Activated naive CD8-positive, alpha-beta T cell (primary cell): ENCODE data around the gene TIPRL.

Source experiments
- H3K27ac Mint-ChIP-seq: one replicate; pipeline ENCODE4 v1.8.0; 2021; ENCODE audit warnings: mixed read lengths
- H3K27me3 Mint-ChIP-seq: one replicate; pipeline ENCODE4 v1.8.0; 2021; ENCODE audit warnings: mixed read lengths
- H3K36me3 Mint-ChIP-seq: one replicate; pipeline ENCODE4 v1.8.0; 2021; ENCODE audit warnings: mixed read lengths
- H3K4me1 Mint-ChIP-seq: one replicate; pipeline ENCODE4 v1.8.0; 2021; ENCODE audit warnings: low read depth, mixed read lengths
- H3K4me3 Mint-ChIP-seq: one replicate; pipeline ENCODE4 v1.8.0; 2021; ENCODE audit warnings: mild to moderate bottlenecking, mixed read lengths
- H3K9me3 Mint-ChIP-seq: one replicate; pipeline ENCODE4 v1.8.0; 2021; ENCODE audit warnings: low read depth, mixed read lengths

TIPRL gene

GRCh38 chr1:168178638-168179437 lies at the start of gene TIPRL:
Gene TIPRL (plus strand): TSS chr1:168178962. CDS start chr1:168179078, 116 bp downstream.
- Mint-ChIP-seq H3K4me3 (no peak within 1 kb of the TSS), H3K27ac (no peak within 1 kb of the TSS), H3K9me3 (no peaks in the 10 kb centered on the region), H3K36me3 (peaks cover 1% of the 10 kb centered on the region), H3K27me3 (peaks cover under 1% of the 10 kb centered on the region), H3K4me1 (peaks cover 14% of the 10 kb centered on the region)

DNA sequence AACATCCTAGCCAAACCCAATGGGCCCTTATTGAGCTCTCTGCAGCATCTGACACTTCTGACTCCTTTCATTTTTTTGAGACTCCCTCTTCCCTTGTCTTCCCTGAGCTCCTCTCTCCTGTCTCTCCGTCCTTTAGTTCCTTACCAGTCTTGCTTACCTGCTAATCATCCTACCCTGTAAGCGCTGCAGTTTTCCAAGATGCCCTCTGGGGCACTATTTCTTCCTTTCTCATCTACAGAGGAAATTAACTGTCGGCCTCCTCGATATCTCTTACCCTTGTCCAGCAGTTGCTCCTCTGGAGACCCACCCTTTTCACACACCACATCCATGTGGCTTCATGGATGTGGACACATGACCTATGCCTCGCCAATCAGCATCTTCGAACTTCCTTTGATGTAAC lies 48.8 kb upstream of the TIPRL start:
- peaks cover 37% of the 10 kb centered on the region for H3K27me3 Mint-ChIP-seq

DNA sequence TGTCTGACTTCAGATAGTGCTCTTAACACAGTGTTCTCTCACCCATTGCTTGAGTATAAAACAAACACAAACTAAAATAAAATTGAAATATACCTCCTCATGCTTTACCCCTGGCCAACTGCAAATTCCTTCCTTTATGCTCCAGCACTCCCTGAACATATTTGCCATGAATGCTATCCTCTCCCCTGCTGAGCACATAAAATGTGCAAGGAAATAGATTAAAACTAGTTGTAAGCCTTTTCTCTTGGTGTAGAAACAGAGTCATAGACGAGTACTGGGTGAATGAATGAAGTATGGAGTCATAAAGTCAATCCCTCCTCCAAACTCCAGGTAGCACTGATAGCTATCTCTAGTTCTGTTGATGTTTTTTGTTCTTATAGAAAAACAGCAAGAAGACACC lies 44.6 kb upstream of the TIPRL start:
- Mint-ChIP-seq H3K27ac (no peak overlapping the region), H3K4me1 (peaks cover 24% of the 10 kb centered on the region), H3K4me3 (no peak overlapping the region), H3K36me3 (no peaks in the 10 kb centered on the region), H3K9me3 (no peaks in the 10 kb centered on the region), H3K27me3 (peaks cover 40% of the 10 kb centered on the region)

More for the DNA sequence above, 48.8 kb upstream of the TIPRL start:
- H3K9me3 Mint-ChIP-seq, result no peaks in the 10 kb centered on the region
- no peak overlapping the region for H3K27ac Mint-ChIP-seq
- H3K4me1 Mint-ChIP-seq, result no peaks in the 10 kb centered on the region
- no peaks in the 10 kb centered on the region for H3K36me3 Mint-ChIP-seq
- no peak overlapping the region for H3K4me3 Mint-ChIP-seq

DNA sequence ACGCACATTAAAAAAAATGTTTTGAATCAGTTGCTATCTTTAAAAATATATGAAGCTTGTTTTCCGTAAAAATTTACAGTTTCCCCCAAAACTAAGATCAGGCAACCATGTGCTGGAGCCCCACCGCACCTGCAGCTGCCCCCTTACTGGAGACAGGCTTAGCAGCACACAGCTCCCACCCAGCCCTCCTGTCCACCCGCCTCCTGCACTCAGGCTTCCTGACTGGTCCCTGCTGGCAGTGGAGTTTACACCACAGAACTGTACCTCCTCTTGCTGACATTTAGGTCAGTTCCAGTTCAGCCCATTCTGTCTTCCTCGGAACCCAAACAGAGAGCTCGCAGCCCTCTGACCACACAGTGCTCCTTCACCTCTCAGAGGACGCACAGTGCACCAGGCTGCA lies 44.1 kb upstream of the TIPRL start:
- Mint-ChIP-seq H3K27me3 (peaks cover 38% of the 10 kb centered on the region), H3K9me3 (no peaks in the 10 kb centered on the region), H3K27ac (no peak overlapping the region), H3K36me3 (no peaks in the 10 kb centered on the region), H3K4me3 (peak overlapping the region; percentile 86), H3K4me1 (peaks cover 24% of the 10 kb centered on the region)

DNA sequence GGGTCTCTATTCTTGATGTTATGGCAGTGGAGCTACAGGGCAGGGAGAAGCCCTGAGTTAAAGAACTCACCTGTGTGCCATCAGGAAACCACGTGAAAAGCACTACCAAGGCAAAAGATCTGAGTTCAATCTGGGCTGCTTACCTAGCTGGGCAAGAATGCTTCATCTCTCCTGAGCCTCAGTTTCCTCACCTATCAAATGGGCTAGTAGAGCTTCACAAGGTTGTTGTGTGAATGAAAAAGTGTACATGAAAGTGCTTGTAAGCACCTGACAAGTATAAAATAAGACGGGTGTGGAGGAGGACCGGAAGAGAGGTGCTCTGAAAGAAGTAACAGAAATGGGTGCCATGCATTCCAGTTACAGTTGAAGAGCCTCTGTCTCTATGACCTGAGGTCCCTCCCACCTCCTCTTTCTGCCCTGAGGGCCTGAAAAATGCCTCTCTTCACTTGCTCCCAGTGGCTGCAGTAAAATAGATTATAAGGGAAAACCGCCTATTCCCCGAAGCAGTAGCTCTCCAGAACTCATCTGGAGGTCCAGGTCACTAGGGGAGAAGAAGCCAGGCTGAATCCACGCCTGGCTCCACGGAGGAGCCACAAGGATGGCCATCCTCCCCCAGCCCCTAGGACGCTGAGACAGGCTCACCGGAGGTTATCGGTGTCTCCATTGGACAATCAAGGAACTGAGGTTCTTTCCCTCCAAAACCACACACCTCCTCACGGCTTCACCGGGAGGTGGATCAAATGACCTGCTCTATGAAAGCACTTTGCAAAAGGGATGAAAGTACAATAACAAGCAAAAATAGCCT lies 43.4 kb upstream of the TIPRL start:
- no peak overlapping the region for H3K27ac Mint-ChIP-seq
- H3K36me3 Mint-ChIP-seq, result no peaks in the 10 kb centered on the region
- peak overlapping the region; percentile 86 for H3K4me3 Mint-ChIP-seq
- H3K27me3 Mint-ChIP-seq, result peaks cover 33% of the 10 kb centered on the region
- H3K9me3 Mint-ChIP-seq, result no peaks in the 10 kb centered on the region
- H3K4me1 Mint-ChIP-seq, result peaks cover 24% of the 10 kb centered on the region

- Mint-ChIP-seq H3K9me3 (no peaks in the 10 kb centered on the region), H3K27me3 (peaks cover 30% of the 10 kb centered on the region), H3K36me3 (no peaks in the 10 kb centered on the region), H3K4me1 (peaks cover 24% of the 10 kb centered on the region), H3K27ac (no peak overlapping the region), H3K4me3 (peak overlapping the region; percentile 86)
These were observed 42.6 kb upstream of the TIPRL start for GRCh38 chr1:168135921-168136708.

DNA sequence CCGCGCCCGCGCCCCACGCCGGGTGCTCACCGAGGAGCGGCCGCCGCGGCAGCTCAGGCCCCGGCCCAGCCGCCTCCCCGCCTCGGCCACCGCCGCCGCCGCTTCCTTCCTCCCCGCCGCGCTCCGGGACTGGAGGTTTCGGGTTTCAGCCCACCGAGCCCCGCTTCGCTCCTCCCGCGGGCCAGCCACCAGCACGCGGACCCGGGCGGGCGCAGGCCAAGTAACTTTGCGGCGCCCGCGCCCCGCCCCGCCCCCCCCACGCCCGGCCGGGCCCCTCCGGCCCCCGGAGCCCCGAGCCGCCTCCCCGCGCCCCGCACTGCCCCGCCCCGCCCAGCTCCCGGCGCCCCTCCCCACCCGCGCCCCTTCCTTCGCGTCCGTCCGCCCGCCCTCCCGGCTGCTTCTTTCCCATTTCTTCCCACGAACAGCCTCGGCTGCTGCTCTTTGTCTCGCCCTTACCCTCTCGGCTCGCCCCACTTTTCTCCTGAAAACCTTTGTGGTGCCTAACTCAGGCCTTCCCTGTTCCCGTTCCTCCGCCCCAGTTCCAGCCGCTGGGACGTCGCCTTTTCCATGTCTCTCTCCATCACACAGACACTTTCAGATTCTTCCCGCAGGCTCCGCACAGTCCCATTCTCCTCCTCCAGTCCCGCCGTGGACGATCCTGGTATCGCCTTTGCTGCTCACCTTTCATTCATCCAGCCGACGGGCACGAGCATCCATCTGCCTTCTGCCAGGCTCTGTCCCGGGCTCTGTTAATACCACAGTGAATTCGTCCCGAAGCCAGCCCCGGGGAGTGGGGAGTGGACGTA lies 41.9 kb upstream of the TIPRL start, which contains the start of gene GPR161:
GPR161 (minus strand) TSS at position 222 of the 806 bp plus-strand sequence. CDS start 32,080 bp downstream, outside the sequence.
- H3K9me3 Mint-ChIP-seq, result no peaks in the 10 kb centered on the region
- peaks cover 27% of the 10 kb centered on the region for H3K27me3 Mint-ChIP-seq

DNA sequence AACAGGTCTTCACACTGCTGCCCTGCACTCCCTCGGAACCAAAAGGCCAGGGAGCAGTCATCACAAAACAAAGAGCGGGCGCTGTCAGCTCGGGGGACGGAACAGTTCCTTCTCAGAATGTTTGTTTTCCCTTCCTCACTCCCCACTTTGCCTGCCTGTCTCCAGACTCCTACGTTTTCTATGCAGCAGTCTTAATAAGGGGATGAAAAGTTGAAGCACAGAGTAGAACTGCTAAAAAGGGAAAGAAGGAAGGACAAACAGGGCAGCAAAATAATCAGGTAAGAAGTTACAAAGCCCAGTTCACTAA lies 41.3 kb upstream of the TIPRL start:
- H3K27me3 Mint-ChIP-seq, result peaks cover 27% of the 10 kb centered on the region
- peak overlapping the region; percentile 50 for H3K27ac Mint-ChIP-seq
- no peaks in the 10 kb centered on the region for H3K9me3 Mint-ChIP-seq
- H3K4me3 Mint-ChIP-seq, result peak overlapping the region; percentile 92
- H3K4me1 Mint-ChIP-seq, result peaks cover 24% of the 10 kb centered on the region
- no peaks in the 10 kb centered on the region for H3K36me3 Mint-ChIP-seq

More for the DNA sequence above, 41.9 kb upstream of the TIPRL start, which contains the start of gene GPR161:
- Mint-ChIP-seq H3K27ac (peak within 1 kb of the TSS; percentile 50), H3K36me3 (no peaks in the 10 kb centered on the region), H3K4me1 (peaks cover 24% of the 10 kb centered on the region), H3K4me3 (peak within 1 kb of the TSS; percentile 92)

GRCh38 chr1:168138134-168138533 lies 40.6 kb upstream of the TIPRL start:
- no peak overlapping the region for H3K27ac Mint-ChIP-seq
- peak overlapping the region; percentile 92 for H3K4me3 Mint-ChIP-seq
- H3K36me3 Mint-ChIP-seq, result no peaks in the 10 kb centered on the region
- H3K27me3 Mint-ChIP-seq, result peaks cover 24% of the 10 kb centered on the region
- peaks cover 24% of the 10 kb centered on the region for H3K4me1 Mint-ChIP-seq
- no peaks in the 10 kb centered on the region for H3K9me3 Mint-ChIP-seq

GRCh38 chr1:168139070-168139469 lies 39.7 kb upstream of the TIPRL start:
- Mint-ChIP-seq H3K4me1 (peaks cover 24% of the 10 kb centered on the region), H3K4me3 (no peak overlapping the region), H3K9me3 (no peaks in the 10 kb centered on the region), H3K27me3 (peaks cover 21% of the 10 kb centered on the region), H3K36me3 (no peaks in the 10 kb centered on the region), H3K27ac (no peak overlapping the region)

DNA sequence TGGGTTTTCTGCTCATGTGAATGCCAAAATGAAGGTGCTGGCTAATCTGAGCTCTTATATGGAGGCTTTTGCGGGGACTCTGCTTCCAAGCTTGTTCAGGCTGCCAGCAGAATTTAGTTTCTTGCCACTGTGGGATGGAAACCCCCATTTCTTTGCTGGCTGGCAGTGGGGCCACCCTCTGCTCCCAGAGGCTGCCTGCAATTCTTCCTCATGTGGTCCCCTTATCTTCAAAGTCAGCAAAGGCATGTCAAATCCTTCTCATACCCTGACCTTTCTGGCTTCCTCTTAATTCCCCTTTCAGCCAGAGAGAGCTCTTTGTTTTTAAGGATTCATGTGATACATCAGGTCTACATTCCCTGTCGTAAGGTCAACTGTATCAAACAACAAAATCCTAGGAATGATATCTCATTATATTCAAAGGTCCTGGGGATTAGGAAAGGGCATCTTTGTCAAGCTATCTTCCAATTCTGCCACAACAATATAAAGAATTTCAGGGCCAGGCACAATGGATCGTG lies 36.8 kb upstream of the TIPRL start:
- peaks cover 21% of the 10 kb centered on the region for H3K4me1 Mint-ChIP-seq
- no peaks in the 10 kb centered on the region for H3K36me3 Mint-ChIP-seq
- H3K9me3 Mint-ChIP-seq, result no peaks in the 10 kb centered on the region
- H3K27ac Mint-ChIP-seq, result no peak overlapping the region
- H3K27me3 Mint-ChIP-seq, result peaks cover 4% of the 10 kb centered on the region
- H3K4me3 Mint-ChIP-seq, result no peak overlapping the region

- Mint-ChIP-seq H3K4me1 (peaks cover 13% of the 10 kb centered on the region), H3K36me3 (no peaks in the 10 kb centered on the region), H3K27me3 (no peaks in the 10 kb centered on the region), H3K4me3 (peak overlapping the region; percentile 35), H3K9me3 (no peaks in the 10 kb centered on the region), H3K27ac (no peak overlapping the region)
These were observed 33.3 kb upstream of the TIPRL start for GRCh38 chr1:168145184-168146159.

- H3K27me3 Mint-ChIP-seq, result no peaks in the 10 kb centered on the region
- no peak overlapping the region for H3K27ac Mint-ChIP-seq
- no peaks in the 10 kb centered on the region for H3K36me3 Mint-ChIP-seq
- H3K4me3 Mint-ChIP-seq, result no peak overlapping the region
- H3K9me3 Mint-ChIP-seq, result no peaks in the 10 kb centered on the region
- H3K4me1 Mint-ChIP-seq, result peaks cover 13% of the 10 kb centered on the region
These were observed 32.6 kb upstream of the TIPRL start for GRCh38 chr1:168146160-168146539.
